GM04503 (cell line): ENCODE measurements around the gene KCNJ6.
A peak's percentile ranks its signal among the peaks of the same experiment; 100 is the strongest.
"Not testable (repeated sequence)": the region's sequence is repeated elsewhere in the genome, so short reads cannot be mapped to it uniquely, and the experiment has no call there.

Experiments used
- DNase-seq: peaks from one replicate; pipeline ENCODE4 v3.0.0-alpha.2; 2012; ENCODE audit warnings: low read depth

The KCNJ6 gene

GRCh38 chr21:37734846-37735245 lies 181.4 kb downstream of the KCNJ6 start:
- no peak for DNase-seq

- DNase-seq: no peak
Measured at GRCh38 chr21:37732927-37733326, 183.3 kb downstream of the KCNJ6 start.

GRCh38 chr21:37724201-37724600 lies 192.1 kb downstream of the KCNJ6 start:
- no peak for DNase-seq

- DNase-seq: no peak
Measured at GRCh38 chr21:37717534-37717933, 198.7 kb downstream of the KCNJ6 start.

GRCh38 chr21:37712569-37712934 lies 203.7 kb downstream of the KCNJ6 start:
- DNase-seq: not testable (repeated sequence)

- peak; percentile 14 for DNase-seq
Measured at GRCh38 chr21:37711836-37712568, 204.3 kb downstream of the KCNJ6 start.

GRCh38 chr21:37711286-37711829 lies 204.9 kb downstream of the KCNJ6 start:
- no peak for DNase-seq

GRCh38 chr21:37710546-37711285 lies 205.5 kb downstream of the KCNJ6 start:
- no peak for DNase-seq

- no peak for DNase-seq
Measured at GRCh38 chr21:37704751-37705150, 211.5 kb downstream of the KCNJ6 start.

- no peak for DNase-seq
Measured at GRCh38 chr21:37702241-37702640, 214.0 kb downstream of the KCNJ6 start.

GRCh38 chr21:37700641-37701202 lies 215.5 kb downstream of the KCNJ6 start:
- peak; percentile 27 for DNase-seq

GRCh38 chr21:37699024-37699775 lies 217.1 kb downstream of the KCNJ6 start:
- no peak for DNase-seq

- DNase-seq: no peak
Measured at GRCh38 chr21:37696936-37697335, 219.3 kb downstream of the KCNJ6 start.

- no peak for DNase-seq
Measured at GRCh38 chr21:37695111-37695510, 221.1 kb downstream of the KCNJ6 start.

GRCh38 chr21:37688952-37689659 lies 227.2 kb downstream of the KCNJ6 start:
- no peak for DNase-seq

- peak; percentile 10 for DNase-seq
Measured at GRCh38 chr21:37686991-37687810, 229.1 kb downstream of the KCNJ6 start.

- no peak for DNase-seq
Measured at GRCh38 chr21:37684547-37684946, 231.7 kb downstream of the KCNJ6 start.

GRCh38 chr21:37684115-37684493 lies 232.2 kb downstream of the KCNJ6 start:
- DNase-seq: no peak

- no peak for DNase-seq
Measured at GRCh38 chr21:37683396-37684114, 232.7 kb downstream of the KCNJ6 start.

GRCh38 chr21:37682966-37683365 lies 233.3 kb downstream of the KCNJ6 start:
- no peak for DNase-seq
